Measurements from ENCODE around the gene BORCS6.

GRCh38 chr17:8234361-8235270 lies 44.6 kb upstream of the BORCS6 start:
- TF ChIP-seq EGR1 (IDR thresholded peaks at IDR 0.05; ENCODE audit: low read depth) = no peak
- no peak for TF ChIP-seq CTCF (IDR thresholded peaks at IDR 0.05 in 2 of 3, conservative IDR thresholded peaks at IDR 0.05 in 1 of 3; ENCODE audit: borderline replicate concordance in 1 of 3, insufficient read depth in 1 of 3, low read depth in 2 of 3, low read length in 2 of 3)
- TF ChIP-seq CEBPB (IDR thresholded peaks at IDR 0.05; ENCODE audit: low read depth) = no peak
- TF ChIP-seq, protein P1, sequence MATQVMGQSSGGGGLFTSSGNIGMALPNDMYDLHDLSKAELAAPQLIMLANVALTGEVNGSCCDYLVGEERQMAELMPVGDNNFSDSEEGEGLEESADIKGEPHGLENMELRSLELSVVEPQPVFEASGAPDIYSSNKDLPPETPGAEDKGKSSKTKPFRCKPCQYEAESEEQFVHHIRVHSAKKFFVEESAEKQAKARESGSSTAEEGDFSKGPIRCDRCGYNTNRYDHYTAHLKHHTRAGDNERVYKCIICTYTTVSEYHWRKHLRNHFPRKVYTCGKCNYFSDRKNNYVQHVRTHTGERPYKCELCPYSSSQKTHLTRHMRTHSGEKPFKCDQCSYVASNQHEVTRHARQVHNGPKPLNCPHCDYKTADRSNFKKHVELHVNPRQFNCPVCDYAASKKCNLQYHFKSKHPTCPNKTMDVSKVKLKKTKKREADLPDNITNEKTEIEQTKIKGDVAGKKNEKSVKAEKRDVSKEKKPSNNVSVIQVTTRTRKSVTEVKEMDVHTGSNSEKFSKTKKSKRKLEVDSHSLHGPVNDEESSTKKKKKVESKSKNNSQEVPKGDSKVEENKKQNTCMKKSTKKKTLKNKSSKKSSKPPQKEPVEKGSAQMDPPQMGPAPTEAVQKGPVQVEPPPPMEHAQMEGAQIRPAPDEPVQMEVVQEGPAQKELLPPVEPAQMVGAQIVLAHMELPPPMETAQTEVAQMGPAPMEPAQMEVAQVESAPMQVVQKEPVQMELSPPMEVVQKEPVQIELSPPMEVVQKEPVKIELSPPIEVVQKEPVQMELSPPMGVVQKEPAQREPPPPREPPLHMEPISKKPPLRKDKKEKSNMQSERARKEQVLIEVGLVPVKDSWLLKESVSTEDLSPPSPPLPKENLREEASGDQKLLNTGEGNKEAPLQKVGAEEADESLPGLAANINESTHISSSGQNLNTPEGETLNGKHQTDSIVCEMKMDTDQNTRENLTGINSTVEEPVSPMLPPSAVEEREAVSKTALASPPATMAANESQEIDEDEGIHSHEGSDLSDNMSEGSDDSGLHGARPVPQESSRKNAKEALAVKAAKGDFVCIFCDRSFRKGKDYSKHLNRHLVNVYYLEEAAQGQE (IDR thresholded peaks at IDR 0.05; ENCODE audit: low read depth) = no peak
